ENCODE results near the gene COL1A2.

Gene COL1A2

GRCh38 chr7:94452239-94452638, 57.5 kb downstream of the COL1A2 start:
- TF ChIP-seq CTCF (conservative IDR thresholded peaks at IDR 0.05; ENCODE audit: low read length) (no peak), EZH2phosphoT487 (IDR thresholded peaks at IDR 0.05; ENCODE audit: borderline replicate concordance) (no peak)
- H3K9me3 ChIP-seq (ENCODE audit: insufficient read depth, low read depth, low read length) = no peaks in the 10 kb centered on the region
- H3K4me3 ChIP-seq (ENCODE audit: low read length, poor library complexity, severe bottlenecking) = no peak overlapping the region
- no peaks in the 10 kb centered on the region for H3K4me1 ChIP-seq (ENCODE audit: insufficient read depth, low read length, poor library complexity, severe bottlenecking)
- H3K36me3 ChIP-seq (ENCODE audit: insufficient read depth, low read length) = no peaks in the 10 kb centered on the region
- no peaks in the 10 kb centered on the region for H3K79me2 ChIP-seq (ENCODE audit: insufficient read depth, low read length)
- H2AFZ ChIP-seq (ENCODE audit: low read length) = no peak overlapping the region
- H4K20me1 ChIP-seq (ENCODE audit: insufficient read depth, low read length, poor library complexity, severe bottlenecking) = no peaks in the 10 kb centered on the region
- no peak overlapping the region for H3K4me2 ChIP-seq (ENCODE audit: low read depth, low read length, poor library complexity, severe bottlenecking)
- no peaks in the 10 kb centered on the region for H3K9me2 ChIP-seq (replicated peaks; ENCODE audit: low read depth, low read length)
- H3K9ac ChIP-seq (ENCODE audit: low read depth, low read length, poor library complexity, severe bottlenecking) = no peak overlapping the region
- H3K27me3 ChIP-seq (ENCODE audit: insufficient read depth, low read length, poor library complexity, severe bottlenecking) = no peaks in the 10 kb centered on the region
- no peaks in the 10 kb centered on the region for H3F3A ChIP-seq (ENCODE audit: low read depth)

- no peak overlapping the region; the same call in 1 of the 2 replicates for H2AFZ ChIP-seq (ENCODE audit: low read length)
- TF ChIP-seq CTCF (conservative IDR thresholded peaks at IDR 0.05; ENCODE audit: low read length) (no peak), EZH2phosphoT487 (IDR thresholded peaks at IDR 0.05; ENCODE audit: borderline replicate concordance) (no peak)
Observed at GRCh38 chr7:94453898-94454297, 59.2 kb downstream of the COL1A2 start.

GRCh38 chr7:94458041-94458440, 63.3 kb downstream of the COL1A2 start:
- H3K79me2 ChIP-seq (ENCODE audit: insufficient read depth, low read length) = no peaks in the 10 kb centered on the region
- H3K9me3 ChIP-seq (ENCODE audit: insufficient read depth, low read depth, low read length) = no peaks in the 10 kb centered on the region
- H3K4me2 ChIP-seq (ENCODE audit: low read depth, low read length, poor library complexity, severe bottlenecking) = no peak overlapping the region
- no peaks in the 10 kb centered on the region for H3K36me3 ChIP-seq (ENCODE audit: insufficient read depth, low read length)
- H3K27me3 ChIP-seq (ENCODE audit: insufficient read depth, low read length, poor library complexity, severe bottlenecking) = no peaks in the 10 kb centered on the region
- no peak overlapping the region for H3K4me3 ChIP-seq (ENCODE audit: low read length, poor library complexity, severe bottlenecking)
- H2AFZ ChIP-seq (ENCODE audit: low read length) = no peak overlapping the region
- no peak overlapping the region for H3K9ac ChIP-seq (ENCODE audit: low read depth, low read length, poor library complexity, severe bottlenecking)
- no peaks in the 10 kb centered on the region for H4K20me1 ChIP-seq (ENCODE audit: insufficient read depth, low read length, poor library complexity, severe bottlenecking)
- H3K9me2 ChIP-seq (replicated peaks; ENCODE audit: low read depth, low read length) = no peaks in the 10 kb centered on the region
- H3K4me1 ChIP-seq (ENCODE audit: insufficient read depth, low read length, poor library complexity, severe bottlenecking) = no peaks in the 10 kb centered on the region
- TF ChIP-seq CTCF (conservative IDR thresholded peaks at IDR 0.05; ENCODE audit: low read length) = no peak
- no peak for TF ChIP-seq EZH2phosphoT487 (IDR thresholded peaks at IDR 0.05; ENCODE audit: borderline replicate concordance)
- no peaks in the 10 kb centered on the region for H3F3A ChIP-seq (ENCODE audit: low read depth)

More at GRCh38 chr7:94453898-94454297, 59.2 kb downstream of the COL1A2 start:
- Histone ChIP-seq H3K9me2 (replicated peaks; ENCODE audit: low read depth, low read length) (no peaks in the 10 kb centered on the region), H3K9ac (ENCODE audit: low read depth, low read length, poor library complexity, severe bottlenecking) (no peak overlapping the region), H3K4me1 (ENCODE audit: insufficient read depth, low read length, poor library complexity, severe bottlenecking) (no peaks in the 10 kb centered on the region), H3K27me3 (ENCODE audit: insufficient read depth, low read length, poor library complexity, severe bottlenecking) (no peaks in the 10 kb centered on the region), H3K9me3 (ENCODE audit: insufficient read depth, low read depth, low read length) (no peaks in the 10 kb centered on the region), H3K4me2 (ENCODE audit: low read depth, low read length, poor library complexity, severe bottlenecking) (no peak overlapping the region), H3K36me3 (ENCODE audit: insufficient read depth, low read length) (no peaks in the 10 kb centered on the region), H3F3A (ENCODE audit: low read depth) (no peaks in the 10 kb centered on the region), H4K20me1 (ENCODE audit: insufficient read depth, low read length, poor library complexity, severe bottlenecking) (no peaks in the 10 kb centered on the region), H3K4me3 (ENCODE audit: low read length, poor library complexity, severe bottlenecking) (no peak overlapping the region), H3K79me2 (ENCODE audit: insufficient read depth, low read length) (no peaks in the 10 kb centered on the region)
